ENCODE results near the gene RPS29. TPM values are rescaled to one million over a fixed set of nuclear protein-coding genes. Genes with fewer than 3 reads are reported as not detected.

Gene RPS29
- total RNA-seq, 2 donors from 2014 or later: 1,577 to 1,586 TPM

DNA sequence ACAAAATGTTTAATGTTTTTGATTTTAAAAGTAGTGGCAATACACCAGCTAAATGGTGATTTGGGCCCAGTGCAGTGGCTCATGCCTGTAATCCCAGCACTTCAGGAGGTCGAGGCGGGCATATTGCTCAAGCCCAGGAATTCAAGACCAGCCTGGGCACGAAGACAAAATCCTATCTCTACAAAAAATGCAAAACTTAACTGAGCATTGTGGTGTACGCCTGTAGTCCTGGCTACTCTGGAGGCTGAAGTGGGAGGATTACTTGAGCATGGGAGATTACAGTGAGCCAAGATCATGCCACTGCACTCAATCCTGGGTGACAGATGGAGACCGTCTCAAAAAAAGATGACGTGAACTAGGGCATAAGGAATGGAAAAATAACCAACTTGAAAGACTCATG is 29.6 kb upstream of the RPS29 start:
- no peaks in the 10 kb centered on the region for H3K9me3 Mint-ChIP-seq
- H3K27me3 ChIP-seq (ENCODE audit: control insufficient read depth, insufficient read depth, low read length, poor library complexity, severe bottlenecking): no peaks in the 10 kb centered on the region
- no peak overlapping the region for H3K27ac Mint-ChIP-seq
- no peak overlapping the region for H3K4me3 ChIP-seq (ENCODE audit: low read length)
- H3K27ac ChIP-seq (ENCODE audit: low read depth, low read length): no peak overlapping the region
- no peak for DNase-seq
- H3K27me3 Mint-ChIP-seq (ENCODE audit: insufficient read depth): no peaks in the 10 kb centered on the region
- peaks cover 22% of the 10 kb centered on the region for H3K36me3 Mint-ChIP-seq (ENCODE audit: low read depth)
- peaks cover 3% of the 10 kb centered on the region for H3K4me1 Mint-ChIP-seq
- H3K36me3 ChIP-seq (ENCODE audit: control insufficient read depth, insufficient read depth, low read length): peaks cover 43% of the 10 kb centered on the region
- no peaks in the 10 kb centered on the region for H3K4me1 ChIP-seq (ENCODE audit: control insufficient read depth, insufficient read depth, low read length)
- no peak overlapping the region for H3K9ac ChIP-seq (ENCODE audit: extremely low read depth, low read length, poor library complexity, severe bottlenecking)
- no peak overlapping the region for H3K4me3 Mint-ChIP-seq
- no peaks in the 10 kb centered on the region for H3K9me3 ChIP-seq (ENCODE audit: control insufficient read depth, low read length)
- WGBS, 2 experiments (ENCODE audit: insufficient coverage in 1 of 2, insufficient read length in 1 of 2): 86 to 90% methylated on average over 5 to 6 of the region's 6 CpGs
- TF ChIP-seq, protein P1, sequence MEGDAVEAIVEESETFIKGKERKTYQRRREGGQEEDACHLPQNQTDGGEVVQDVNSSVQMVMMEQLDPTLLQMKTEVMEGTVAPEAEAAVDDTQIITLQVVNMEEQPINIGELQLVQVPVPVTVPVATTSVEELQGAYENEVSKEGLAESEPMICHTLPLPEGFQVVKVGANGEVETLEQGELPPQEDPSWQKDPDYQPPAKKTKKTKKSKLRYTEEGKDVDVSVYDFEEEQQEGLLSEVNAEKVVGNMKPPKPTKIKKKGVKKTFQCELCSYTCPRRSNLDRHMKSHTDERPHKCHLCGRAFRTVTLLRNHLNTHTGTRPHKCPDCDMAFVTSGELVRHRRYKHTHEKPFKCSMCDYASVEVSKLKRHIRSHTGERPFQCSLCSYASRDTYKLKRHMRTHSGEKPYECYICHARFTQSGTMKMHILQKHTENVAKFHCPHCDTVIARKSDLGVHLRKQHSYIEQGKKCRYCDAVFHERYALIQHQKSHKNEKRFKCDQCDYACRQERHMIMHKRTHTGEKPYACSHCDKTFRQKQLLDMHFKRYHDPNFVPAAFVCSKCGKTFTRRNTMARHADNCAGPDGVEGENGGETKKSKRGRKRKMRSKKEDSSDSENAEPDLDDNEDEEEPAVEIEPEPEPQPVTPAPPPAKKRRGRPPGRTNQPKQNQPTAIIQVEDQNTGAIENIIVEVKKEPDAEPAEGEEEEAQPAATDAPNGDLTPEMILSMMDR (conservative IDR thresholded peaks at IDR 0.05): no peak

DNA sequence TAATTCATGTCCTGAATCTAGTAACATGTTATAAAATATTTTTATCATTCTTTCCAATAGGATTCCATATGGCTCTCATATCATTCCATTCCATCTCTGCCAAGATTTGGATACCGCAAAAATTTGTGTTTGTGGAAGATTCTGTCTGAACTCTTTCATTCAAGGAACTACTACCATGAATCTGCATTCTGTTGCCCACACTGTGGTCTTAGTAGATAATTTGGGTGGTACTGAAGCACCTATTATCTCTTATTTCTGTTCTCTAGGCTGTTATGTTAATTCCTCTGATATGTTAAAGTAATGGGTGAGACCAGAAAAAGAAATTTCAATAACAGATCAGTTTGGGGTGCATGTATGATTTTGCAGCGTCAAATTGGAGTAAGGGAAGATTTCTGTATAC is 28.0 kb upstream of the RPS29 start:
- H3K27me3 ChIP-seq (ENCODE audit: control insufficient read depth, insufficient read depth, low read length, poor library complexity, severe bottlenecking): no peaks in the 10 kb centered on the region
- H3K4me1 ChIP-seq (ENCODE audit: control insufficient read depth, insufficient read depth, low read length): no peaks in the 10 kb centered on the region
- Mint-ChIP-seq H3K27me3 (ENCODE audit: insufficient read depth) (no peaks in the 10 kb centered on the region), H3K27ac (no peak overlapping the region), H3K36me3 (ENCODE audit: low read depth) (peaks cover 27% of the 10 kb centered on the region), H3K4me3 (no peak overlapping the region), H3K4me1 (no peaks in the 10 kb centered on the region), H3K9me3 (no peaks in the 10 kb centered on the region)
- H3K9ac ChIP-seq (ENCODE audit: extremely low read depth, low read length, poor library complexity, severe bottlenecking): no peak overlapping the region
- DNase-seq: no peak
- WGBS, 2 experiments (ENCODE audit: insufficient coverage in 1 of 2, insufficient read length in 1 of 2): 95 to 100% methylated on average over 2 of the region's 2 CpGs
- H3K27ac ChIP-seq (ENCODE audit: low read depth, low read length): no peak overlapping the region
- no peak overlapping the region for H3K4me3 ChIP-seq (ENCODE audit: low read length)
- TF ChIP-seq, protein P1 (conservative IDR thresholded peaks at IDR 0.05): no peak
- H3K36me3 ChIP-seq (ENCODE audit: control insufficient read depth, insufficient read depth, low read length): peaks cover 42% of the 10 kb centered on the region
- H3K9me3 ChIP-seq (ENCODE audit: control insufficient read depth, low read length): no peaks in the 10 kb centered on the region

DNA sequence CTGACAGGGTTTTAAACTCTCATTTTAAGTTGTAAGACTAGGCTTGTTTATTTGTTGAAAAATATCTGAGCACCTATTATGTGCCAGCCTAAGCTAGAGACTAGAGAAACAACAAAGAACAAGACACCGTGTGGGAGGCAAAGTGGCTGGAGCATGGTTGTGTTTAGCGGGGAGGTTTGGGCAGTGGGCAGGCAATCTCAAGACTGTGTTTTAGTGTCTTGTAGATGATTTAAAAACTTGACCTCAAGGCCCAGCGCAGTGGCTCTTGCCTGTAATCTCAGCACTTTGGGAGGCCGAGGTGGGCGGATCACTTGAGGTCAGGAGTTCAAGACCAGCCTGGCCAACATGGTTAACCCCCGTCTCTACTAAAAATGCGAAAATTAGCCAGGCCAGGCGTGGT is 26.5 kb upstream of the RPS29 start:
- Mint-ChIP-seq H3K27ac (no peak overlapping the region), H3K4me1 (no peaks in the 10 kb centered on the region), H3K27me3 (ENCODE audit: insufficient read depth) (no peaks in the 10 kb centered on the region), H3K4me3 (no peak overlapping the region), H3K9me3 (no peaks in the 10 kb centered on the region), H3K36me3 (ENCODE audit: low read depth) (peaks cover 22% of the 10 kb centered on the region)
- H3K4me3 ChIP-seq (ENCODE audit: low read length): no peak overlapping the region
- no peak for DNase-seq
- H3K4me1 ChIP-seq (ENCODE audit: control insufficient read depth, insufficient read depth, low read length): no peaks in the 10 kb centered on the region
- H3K9ac ChIP-seq (ENCODE audit: extremely low read depth, low read length, poor library complexity, severe bottlenecking): no peak overlapping the region
- TF ChIP-seq, protein P1 (conservative IDR thresholded peaks at IDR 0.05): no peak
- 94 to 95% methylated on average over 8 of the region's 8 CpGs for WGBS, 2 experiments (ENCODE audit: insufficient coverage in 1 of 2, insufficient read length in 1 of 2)
- H3K36me3 ChIP-seq (ENCODE audit: control insufficient read depth, insufficient read depth, low read length): peaks cover 37% of the 10 kb centered on the region
- no peaks in the 10 kb centered on the region for H3K9me3 ChIP-seq (ENCODE audit: control insufficient read depth, low read length)
- H3K27ac ChIP-seq (ENCODE audit: low read depth, low read length): no peak overlapping the region
- H3K27me3 ChIP-seq (ENCODE audit: control insufficient read depth, insufficient read depth, low read length, poor library complexity, severe bottlenecking): no peaks in the 10 kb centered on the region

Measured in endodermal cell (in vitro differentiated cells).